ENCODE measurements around the gene SP2.

Gene SP2

GRCh38 chr17:47895856-47896671 lies at the start of gene SP2:
TSS of gene SP2 (plus strand) at chr17:47896236. CDS start at chr17:47896287, 51 bp downstream.
- peak; percentile 100 for DNase-seq (ENCODE audit: low spot score)

GRCh38 chr17:47846716-47847340 lies 49.2 kb upstream of the SP2 start:
- no peak for DNase-seq (ENCODE audit: low spot score)

GRCh38 chr17:47847341-47848197 lies 48.5 kb upstream of the SP2 start:
- no peak for DNase-seq (ENCODE audit: low spot score)

DNA sequence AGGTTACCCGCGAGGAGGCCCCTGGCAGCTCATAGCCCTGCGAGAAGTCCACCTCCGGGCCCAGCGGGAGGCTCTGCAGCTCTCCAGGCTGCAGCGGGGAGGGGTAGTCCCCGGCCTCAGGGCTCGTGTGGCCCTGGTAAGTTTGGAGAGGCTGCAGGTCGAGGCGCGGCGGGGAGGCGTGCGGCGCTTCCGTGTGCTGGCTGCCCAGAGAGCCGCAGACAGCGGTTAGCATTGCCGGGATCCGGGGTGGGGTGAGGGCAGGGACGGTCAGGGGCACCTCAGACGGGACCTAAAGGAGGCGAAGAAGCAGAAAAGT lies 47.9 kb upstream of the SP2 start:
- no peak for DNase-seq (ENCODE audit: low spot score)

GRCh38 chr17:47850373-47850691 lies 45.7 kb upstream of the SP2 start:
- DNase-seq (ENCODE audit: low spot score), result no peak

GRCh38 chr17:47850692-47851573 lies 45.1 kb upstream of the SP2 start, which contains the start of gene SP6:
TSS of gene SP6 (minus strand) at chr17:47851163. CDS start at chr17:47848429, 2,734 bp downstream.
- no peak for DNase-seq (ENCODE audit: low spot score)

GRCh38 chr17:47851764-47852112 lies 44.3 kb upstream of the SP2 start:
- no peak for DNase-seq (ENCODE audit: low spot score)

GRCh38 chr17:47852113-47852949 lies 43.7 kb upstream of the SP2 start:
- no peak for DNase-seq (ENCODE audit: low spot score)

- DNase-seq (ENCODE audit: low spot score), result no peak
These were observed 42.4 kb upstream of the SP2 start for GRCh38 chr17:47853616-47854015.

- DNase-seq (ENCODE audit: low spot score), result no peak
These were observed 40.3 kb upstream of the SP2 start for GRCh38 chr17:47855737-47856136.

DNA sequence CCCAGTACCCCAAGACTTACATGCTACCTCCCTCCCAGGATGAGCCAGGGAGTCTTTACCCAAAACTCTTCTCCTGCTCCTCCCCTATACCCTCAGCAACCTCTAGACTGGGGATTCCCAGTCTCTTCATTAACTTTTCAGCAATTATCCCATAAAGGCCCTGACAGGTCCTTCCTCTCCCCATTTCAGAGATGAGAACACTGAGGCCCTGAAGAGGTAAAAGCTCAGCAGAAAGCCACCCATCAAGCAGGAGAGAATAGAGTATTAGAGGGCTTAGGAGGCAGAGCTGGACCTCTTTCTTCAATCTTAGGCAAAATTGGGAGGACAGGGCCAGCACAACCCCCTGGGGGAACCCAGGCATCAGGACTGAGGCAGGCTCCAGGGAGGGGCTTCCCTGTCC lies 39.2 kb upstream of the SP2 start:
- DNase-seq (ENCODE audit: low spot score), result no peak

GRCh38 chr17:47857551-47858455 lies 38.2 kb upstream of the SP2 start:
- no peak for DNase-seq (ENCODE audit: low spot score)

DNA sequence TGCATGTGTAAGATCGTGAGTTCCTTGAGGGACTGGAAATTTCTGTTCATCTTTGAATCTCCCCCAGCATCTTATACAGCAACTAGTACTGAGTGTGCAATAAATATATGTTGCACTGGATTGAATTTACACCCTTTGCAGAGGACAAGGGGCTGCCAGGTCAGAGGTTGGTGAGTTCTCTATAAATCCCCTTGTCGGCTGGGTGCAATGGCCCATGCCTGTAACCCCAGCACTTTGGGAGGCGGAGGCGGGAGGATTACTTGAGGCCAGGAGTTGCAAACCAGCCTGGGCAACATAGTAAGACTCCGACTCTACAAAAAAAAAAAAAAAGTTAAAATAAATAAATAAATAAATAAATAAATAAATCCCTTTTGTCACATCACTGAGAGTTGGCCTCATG lies 35.6 kb upstream of the SP2 start:
- no peak for DNase-seq (ENCODE audit: low spot score)

DNA sequence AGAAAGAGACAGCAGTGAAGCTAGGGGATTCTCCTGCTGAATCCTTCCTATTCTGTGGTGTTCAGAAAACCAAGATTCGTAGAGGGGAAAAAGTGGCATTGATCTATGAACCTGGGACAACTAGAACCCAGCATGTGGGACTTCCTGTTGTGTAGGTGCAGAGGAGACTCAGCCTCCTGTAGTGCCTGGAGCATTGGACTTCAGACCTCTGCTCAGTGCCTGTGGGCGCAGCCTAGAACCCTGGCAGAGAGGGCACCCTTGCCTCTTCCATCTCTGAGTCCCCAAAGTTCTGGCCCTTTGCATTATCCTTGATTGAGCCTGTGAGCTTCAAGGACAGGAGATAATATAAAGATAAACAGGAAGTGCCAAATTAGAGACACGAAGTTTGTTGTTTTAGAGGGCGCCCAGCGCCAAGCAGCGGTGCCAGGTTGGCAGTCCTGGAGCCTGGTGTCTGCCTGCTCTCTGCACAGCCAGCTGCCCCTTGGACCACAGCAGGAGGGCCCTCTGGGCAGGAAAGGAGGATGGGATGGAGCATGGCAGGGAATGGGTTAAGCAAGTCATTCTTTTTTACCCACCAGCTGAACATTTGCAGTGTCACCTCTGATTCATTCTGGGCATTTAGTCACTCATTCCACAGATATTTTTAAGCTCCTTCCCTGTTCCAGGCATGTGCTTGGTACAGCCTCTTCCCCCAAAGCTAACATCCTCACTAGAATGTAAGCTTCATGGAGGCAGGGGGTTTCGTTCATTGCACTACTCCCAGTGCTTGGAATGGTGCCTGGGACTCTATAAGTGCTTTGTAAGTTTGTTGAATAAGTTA lies 33.2 kb upstream of the SP2 start:
- no peak for DNase-seq (ENCODE audit: low spot score)

- no peak for DNase-seq (ENCODE audit: low spot score)
These were observed 31.2 kb upstream of the SP2 start for GRCh38 chr17:47864791-47865216.

- DNase-seq (ENCODE audit: low spot score), result no peak
These were observed 29.1 kb upstream of the SP2 start for GRCh38 chr17:47866941-47867340.

- DNase-seq (ENCODE audit: low spot score), result no peak
These were observed 28.1 kb upstream of the SP2 start for GRCh38 chr17:47867813-47868533.

GRCh38 chr17:47869114-47869513 lies 26.9 kb upstream of the SP2 start:
- DNase-seq (ENCODE audit: low spot score), result no peak

Data from globus pallidus (tissue), 1 donor.